Brain pericyte (primary cell): ENCODE measurements around the gene GLB1L3.
"Not testable (repeated sequence)": the region's sequence is repeated elsewhere in the genome, so short reads cannot be mapped to it uniquely, and the experiment has no call there.

Experiments used
- DNase-seq: peaks from one replicate; pipeline ENCODE4 v3.0.0-alpha.2; 2012; ENCODE audit warnings: low read depth, low spot score

GLB1L3 gene

DNA sequence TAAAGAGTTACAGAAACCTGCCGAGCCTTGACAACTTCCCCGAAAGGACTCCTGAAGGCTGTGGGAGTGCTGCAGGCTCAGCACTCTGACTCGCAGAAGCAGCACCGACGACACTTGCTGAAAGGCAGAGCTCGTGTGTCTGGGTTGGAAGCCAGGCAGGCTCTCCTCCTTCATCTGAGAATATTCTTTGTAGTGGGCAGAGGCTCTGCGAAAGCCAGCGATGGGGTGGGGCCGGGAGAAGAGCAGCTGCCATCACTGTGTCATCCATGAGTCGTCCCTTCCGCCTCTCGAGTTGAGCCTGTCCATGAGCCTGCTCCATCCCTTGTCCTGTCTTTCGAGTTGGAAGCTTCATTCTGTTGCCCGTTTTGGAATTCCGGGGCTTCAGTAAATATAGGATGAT, 67.5 kb downstream of the GLB1L3 start:
- no peak for DNase-seq

- DNase-seq: not testable (repeated sequence)
These were observed 68.5 kb downstream of the GLB1L3 start for GRCh38 chr11:134344497-134345236.

DNA sequence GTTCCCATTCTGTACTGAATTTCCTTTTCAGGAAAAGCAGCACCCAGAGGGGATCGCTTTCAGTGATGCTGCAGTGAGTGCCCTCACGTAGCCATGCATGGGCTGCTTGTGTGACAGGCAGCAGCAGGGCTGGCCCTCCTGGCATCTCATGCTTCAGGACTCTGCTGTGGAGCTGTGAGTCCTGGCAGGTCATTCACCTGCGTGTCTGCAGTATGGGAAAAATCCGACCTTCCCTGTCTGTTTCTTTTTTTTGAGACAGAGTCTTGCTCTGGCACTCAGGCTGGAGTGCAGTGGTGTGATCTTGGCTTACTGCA, 69.0 kb downstream of the GLB1L3 start:
- no peak for DNase-seq

DNA sequence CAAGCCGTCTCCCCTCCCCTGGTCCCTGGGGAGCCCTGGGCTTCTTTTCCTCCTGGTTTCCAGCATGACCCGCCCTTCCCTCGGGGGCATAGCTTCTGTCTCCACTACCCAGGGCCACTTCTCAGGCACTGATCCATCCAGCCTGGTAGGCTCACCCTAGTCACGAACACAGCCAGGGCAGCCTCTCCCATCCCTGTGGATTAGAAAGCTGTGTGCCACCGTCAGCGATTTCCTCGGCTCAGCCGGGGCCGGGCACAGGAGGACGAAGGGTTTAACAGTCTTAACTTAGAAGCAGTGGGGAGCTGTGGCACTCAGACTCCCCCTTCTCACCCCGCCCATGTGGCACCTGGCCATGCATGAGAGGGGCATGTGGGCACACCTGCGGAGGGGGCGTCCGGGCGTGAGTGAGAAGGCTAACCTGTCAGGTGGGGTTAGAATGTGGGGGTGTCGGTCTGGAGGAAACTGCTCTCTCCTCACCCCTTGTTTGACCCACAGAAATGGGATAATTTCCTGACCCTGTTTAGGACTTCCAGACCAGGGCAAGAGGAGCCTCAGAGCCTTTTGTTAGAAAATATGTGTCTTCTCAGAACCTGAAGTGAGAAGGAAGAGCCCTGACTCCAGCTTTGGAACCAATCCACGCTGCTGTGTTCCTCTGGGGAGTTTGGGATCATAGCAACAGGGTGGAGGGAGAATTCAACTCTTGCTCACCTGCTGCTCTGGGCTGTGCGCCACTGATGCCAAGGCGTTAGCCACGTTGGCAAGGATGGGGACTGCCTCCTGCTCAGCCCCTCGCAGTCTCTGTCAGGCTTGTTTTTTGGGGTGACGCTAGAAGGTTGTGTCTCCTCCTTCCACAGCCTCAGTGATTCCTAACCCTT, 70.2 kb downstream of the GLB1L3 start:
- no peak for DNase-seq

DNA sequence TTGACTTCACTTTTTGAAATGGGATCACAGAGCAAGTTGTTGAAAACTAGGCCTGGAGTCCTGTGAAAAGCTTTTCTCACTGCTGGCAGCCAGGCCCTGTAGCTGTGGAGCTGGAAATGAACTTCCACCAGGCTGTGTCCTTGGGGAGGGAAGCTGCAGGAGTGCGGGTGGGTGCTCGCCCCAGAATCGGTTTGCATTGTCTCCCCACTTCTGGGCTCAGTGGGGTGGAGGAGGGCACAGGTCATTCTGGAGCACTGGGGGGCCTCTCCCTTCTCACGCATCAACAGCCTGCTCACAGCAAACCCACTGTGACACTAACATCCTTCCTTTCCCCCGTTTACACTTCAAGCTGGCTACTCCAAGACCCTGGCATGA, 70.8 kb downstream of the GLB1L3 start:
- no peak for DNase-seq

- no peak for DNase-seq
These were observed 71.3 kb downstream of the GLB1L3 start for GRCh38 chr11:134347441-134347840.

DNA sequence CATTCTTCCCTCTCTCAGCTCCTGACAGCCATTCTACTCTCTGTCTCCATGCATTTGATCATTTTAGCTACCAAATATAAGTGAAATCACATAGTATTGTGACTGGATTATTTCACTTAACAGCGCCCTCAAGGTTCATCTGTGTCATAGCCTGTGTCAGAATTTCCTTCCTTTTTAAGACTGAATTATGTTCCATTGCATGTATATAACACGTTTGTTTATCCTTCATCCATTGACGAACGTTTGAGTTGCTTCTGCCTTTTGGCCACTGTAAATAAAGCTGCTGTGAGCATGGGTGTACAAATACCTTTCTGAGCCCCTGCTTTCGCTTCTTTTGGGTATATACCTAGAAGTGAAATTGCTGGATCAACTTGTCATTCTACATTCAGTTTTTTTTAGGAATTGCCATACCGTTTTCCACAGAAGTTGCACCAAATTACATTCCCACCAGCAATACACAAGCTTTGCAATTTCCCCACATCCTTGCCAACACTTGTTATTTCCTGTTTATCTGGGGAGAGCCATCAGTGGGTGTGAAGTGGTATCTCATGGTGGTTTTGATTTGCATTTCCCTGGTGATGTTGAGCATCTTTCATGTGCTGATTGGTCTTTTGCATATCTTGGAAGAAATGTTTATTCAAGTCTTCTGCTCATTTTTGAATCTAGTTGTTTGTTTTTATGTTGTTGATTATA, 73.1 kb downstream of the GLB1L3 start:
- DNase-seq: no peak

DNA sequence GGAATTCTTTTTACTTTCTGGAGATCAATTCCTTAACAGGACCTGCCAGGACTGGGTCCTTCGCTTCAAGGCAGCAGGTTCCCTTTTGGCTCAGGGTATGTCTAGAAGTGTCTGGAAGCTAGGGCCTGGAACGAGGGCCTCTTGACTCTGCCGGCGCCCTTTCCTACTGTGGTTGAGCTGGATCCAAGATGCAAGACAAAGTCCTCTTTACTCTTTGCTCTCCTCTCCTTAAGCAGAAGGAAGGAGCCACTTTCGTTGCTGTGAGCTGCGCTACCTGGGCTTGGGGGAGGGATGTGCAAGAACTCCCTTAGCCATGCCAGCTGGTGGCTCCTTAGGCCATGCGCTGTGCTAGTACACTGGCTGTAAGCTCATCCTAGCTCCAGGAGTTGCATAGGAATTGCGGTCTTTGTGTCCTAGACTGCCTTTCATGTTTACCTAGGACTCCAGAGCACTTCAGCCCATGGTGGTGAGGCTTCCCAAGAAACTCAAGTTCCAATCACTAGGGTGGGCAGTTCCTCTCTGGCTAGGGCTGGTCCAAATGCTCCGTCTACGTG, 73.7 kb downstream of the GLB1L3 start:
- DNase-seq: no peak

GRCh38 chr11:134350381-134350780, 74.2 kb downstream of the GLB1L3 start:
- no peak for DNase-seq

DNA sequence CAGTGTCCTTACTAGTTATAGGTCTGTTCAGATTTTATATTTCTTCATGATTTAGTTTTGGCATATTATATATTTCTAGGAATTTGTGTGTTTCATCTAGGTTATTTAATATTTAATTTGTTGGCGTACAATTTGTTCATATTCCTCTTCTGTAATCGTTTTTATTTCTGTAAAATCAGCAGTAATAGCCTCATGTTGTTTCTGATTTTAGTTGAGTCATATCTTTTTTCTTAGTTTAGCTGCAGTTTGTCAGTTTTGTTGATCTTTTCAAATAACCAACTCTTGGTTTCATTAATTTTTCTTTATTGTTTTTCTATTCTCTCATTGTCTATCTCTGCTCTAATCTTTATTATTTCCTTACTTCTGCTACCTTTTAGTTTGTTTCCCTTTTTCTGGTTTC, 75.9 kb downstream of the GLB1L3 start:
- no peak for DNase-seq

GRCh38 chr11:134355136-134355535, 79.0 kb downstream of the GLB1L3 start:
- DNase-seq: no peak

DNA sequence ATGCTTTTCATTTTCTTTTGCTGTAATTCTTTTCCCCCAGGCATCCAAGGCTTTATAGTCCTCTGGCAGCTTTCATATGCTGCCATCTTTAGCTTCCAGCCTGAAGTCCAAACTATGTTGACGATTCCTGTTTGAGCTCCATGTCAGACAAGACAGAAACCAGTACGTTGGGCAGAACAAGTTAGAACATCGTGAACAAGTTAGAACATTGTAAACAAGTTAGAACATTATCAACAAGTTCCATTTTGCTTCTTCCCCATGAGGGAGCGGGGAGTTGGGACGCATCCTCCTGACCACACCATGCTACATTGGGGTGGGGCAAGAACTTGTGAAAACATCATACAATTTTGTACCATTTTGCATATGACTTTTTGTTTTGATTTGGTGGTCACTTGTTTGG, 79.5 kb downstream of the GLB1L3 start:
- DNase-seq: no peak

- DNase-seq: no peak
These were observed 80.7 kb downstream of the GLB1L3 start for GRCh38 chr11:134356656-134357544.

- no peak for DNase-seq
These were observed 81.3 kb downstream of the GLB1L3 start for GRCh38 chr11:134357545-134357839.

GRCh38 chr11:134358165-134358855, 82.1 kb downstream of the GLB1L3 start:
- no peak for DNase-seq

- DNase-seq: no peak
These were observed 82.8 kb downstream of the GLB1L3 start for GRCh38 chr11:134358856-134359490.

- DNase-seq: no peak
These were observed 83.5 kb downstream of the GLB1L3 start for GRCh38 chr11:134359646-134360045.

- DNase-seq: no peak
These were observed 84.1 kb downstream of the GLB1L3 start for GRCh38 chr11:134360050-134360835.

GRCh38 chr11:134361661-134362060, 85.5 kb downstream of the GLB1L3 start:
- no peak for DNase-seq
